GM19395 (cell line): ENCODE results near the gene MAN2A2.

ENCODE experiments used
- ATAC-seq: cut with Tn5 transposase; IDR thresholded peaks from one replicate; pipeline ENCODE4 v1.9.1; 2021; ENCODE audit warnings: mild to moderate bottlenecking, moderate library complexity; ENCODE audit not compliant: unreplicated experiment

MAN2A2 gene

GRCh38 chr15:90902840-90903732 lies at the start of gene MAN2A2:
MAN2A2 (plus strand) TSS chr15:90903302; CDS start chr15:90904208, 906 bp downstream.
- peak; percentile 66 for ATAC-seq

GRCh38 chr15:90855139-90855538 lies 48.0 kb upstream of the MAN2A2 start:
- ATAC-seq: no peak

- no peak for ATAC-seq
Observed at GRCh38 chr15:90857337-90857736, 45.8 kb upstream of the MAN2A2 start.

- ATAC-seq: no peak
Observed at GRCh38 chr15:90857883-90858443, 45.1 kb upstream of the MAN2A2 start.

GRCh38 chr15:90859234-90860131 lies 43.6 kb upstream of the MAN2A2 start:
- no peak for ATAC-seq

GRCh38 chr15:90860450-90860849 lies 42.7 kb upstream of the MAN2A2 start:
- ATAC-seq: no peak

- no peak for ATAC-seq
Observed at GRCh38 chr15:90860942-90861675, 42.0 kb upstream of the MAN2A2 start.

- ATAC-seq: no peak
Observed at GRCh38 chr15:90862487-90862886, 40.6 kb upstream of the MAN2A2 start.

- ATAC-seq: no peak
Observed at GRCh38 chr15:90862964-90863778, 39.9 kb upstream of the MAN2A2 start.

- ATAC-seq: no peak
Observed at GRCh38 chr15:90863987-90864386, 39.1 kb upstream of the MAN2A2 start.

- no peak for ATAC-seq
Observed at GRCh38 chr15:90864507-90864906, 38.6 kb upstream of the MAN2A2 start.

- ATAC-seq: no peak
Observed at GRCh38 chr15:90865702-90866101, 37.4 kb upstream of the MAN2A2 start.

- ATAC-seq: no peak
Observed at GRCh38 chr15:90866161-90866715, 36.9 kb upstream of the MAN2A2 start.

- ATAC-seq: no peak
Observed at GRCh38 chr15:90866800-90867199, 36.3 kb upstream of the MAN2A2 start.

GRCh38 chr15:90868261-90868689 lies 34.8 kb upstream of the MAN2A2 start, which contains the start of gene FURIN:
FURIN (plus strand) TSS chr15:90868588; CDS start chr15:90875741, 7,153 bp downstream.
- no peak for ATAC-seq

- ATAC-seq: no peak
Observed at GRCh38 chr15:90869140-90869541, 34.0 kb upstream of the MAN2A2 start.

GRCh38 chr15:90869601-90870353 lies 33.3 kb upstream of the MAN2A2 start:
- ATAC-seq: no peak

- no peak for ATAC-seq
Observed at GRCh38 chr15:90870354-90871138, 32.6 kb upstream of the MAN2A2 start.
